Renal pelvis (tissue), 12 donors: ENCODE results near the gene BHLHE40. TPM values are rescaled to one million over a fixed set of nuclear protein-coding genes. Genes with fewer than 3 reads are reported as not detected.

ENCODE experiments used
- DNase-seq: peaks from one replicate; pipeline ENCODE4 v3.0.0-alpha.2; 2013
- long read RNA-seq, 16 experiments: transcript quantifications; one replicate each; lab custom pipeline, GENCODE V29; 2026
- polyA plus RNA-seq, 3 donors: library from polyadenylated mRNA; unstranded; fragments of 120-200 nt; gene quantifications; one replicate each; pipeline ENCODE4 v1.2.1, GENCODE V29; 2013; ENCODE audit not compliant: insufficient read length in 3 of 3

BHLHE40 gene
- polyA plus RNA-seq: 10 to 100 TPM; 24.2 to 25.4 (median 24.7) TPM
- long read RNA-seq, donor 1, transcript BHLHE40-201 (5 exons, 3,473 nt): major isoform, 7 of 7 reads
- long read RNA-seq, donor 1, partial matches to known transcripts: 0 of 7 reads
- long read RNA-seq, donor 1, other reads (novel, unspliced or antisense): 0 of 7 reads
- long read RNA-seq, donor 2, transcript BHLHE40-201 (5 exons, 3,473 nt): major isoform, 8 of 8 reads
- long read RNA-seq, donor 2, partial matches to known transcripts: 0 of 8 reads
- long read RNA-seq, donor 2, other reads (novel, unspliced or antisense): 0 of 8 reads
- long read RNA-seq, donor 3, transcript BHLHE40-201 (5 exons, 3,473 nt): major isoform, 7 of 22 reads
- long read RNA-seq, donor 3, partial matches to known transcripts: 15 of 22 reads
- long read RNA-seq, donor 3, other reads (novel, unspliced or antisense): 0 of 22 reads
- long read RNA-seq, donor 4, transcript BHLHE40-201 (5 exons, 3,473 nt): major isoform, 9 of 18 reads
- long read RNA-seq, donor 4, partial matches to known transcripts: 9 of 18 reads
- long read RNA-seq, donor 4, other reads (novel, unspliced or antisense): 0 of 18 reads
- long read RNA-seq, donor 5, partial matches to known transcripts: 0 of 2 reads
- long read RNA-seq, donor 5, other reads (novel, unspliced or antisense): 0 of 2 reads
- long read RNA-seq, donor 6, transcript BHLHE40-201 (5 exons, 3,473 nt): major isoform, 6 of 19 reads
- long read RNA-seq, donor 6, partial matches to known transcripts: 13 of 19 reads
- long read RNA-seq, donor 6, other reads (novel, unspliced or antisense): 0 of 19 reads
- long read RNA-seq, donor 7, transcript BHLHE40-201 (5 exons, 3,473 nt): major isoform, 8 of 14 reads
- long read RNA-seq, donor 7, partial matches to known transcripts: 6 of 14 reads
- long read RNA-seq, donor 7, other reads (novel, unspliced or antisense): 0 of 14 reads
- long read RNA-seq, donor 8, partial matches to known transcripts: 0 of 2 reads
- long read RNA-seq, donor 8, other reads (novel, unspliced or antisense): 0 of 2 reads
- long read RNA-seq, donor 9, transcript BHLHE40-201 (5 exons, 3,473 nt): major isoform, 8 of 22 reads
- long read RNA-seq, donor 9, partial matches to known transcripts: 14 of 22 reads
- long read RNA-seq, donor 9, other reads (novel, unspliced or antisense): 0 of 22 reads
- long read RNA-seq, donor 10, transcript BHLHE40-201 (5 exons, 3,473 nt): major isoform, 7 of 7 reads
- long read RNA-seq, donor 10, partial matches to known transcripts: 0 of 7 reads
- long read RNA-seq, donor 10, other reads (novel, unspliced or antisense): 0 of 7 reads
- long read RNA-seq, donor 11, transcript BHLHE40-201 (5 exons, 3,473 nt): major isoform, 6 of 6 reads
- long read RNA-seq, donor 11, partial matches to known transcripts: 0 of 6 reads
- long read RNA-seq, donor 11, other reads (novel, unspliced or antisense): 0 of 6 reads
- long read RNA-seq, donor 12, partial matches to known transcripts: 11 of 15 reads
- long read RNA-seq, donor 12, other reads (novel, unspliced or antisense): 0 of 15 reads
- long read RNA-seq, donor 13, partial matches to known transcripts: 0 of 2 reads
- long read RNA-seq, donor 13, other reads (novel, unspliced or antisense): 0 of 2 reads
- long read RNA-seq, donor 14: 0 reads
- long read RNA-seq, donor 15, transcript BHLHE40-201 (5 exons, 3,473 nt): major isoform, 12 of 12 reads
- long read RNA-seq, donor 15, partial matches to known transcripts: 0 of 12 reads
- long read RNA-seq, donor 15, other reads (novel, unspliced or antisense): 0 of 12 reads
- long read RNA-seq, donor 16, transcript BHLHE40-201 (5 exons, 3,473 nt): major isoform, 7 of 7 reads
- long read RNA-seq, donor 16, partial matches to known transcripts: 0 of 7 reads
- long read RNA-seq, donor 16, other reads (novel, unspliced or antisense): 0 of 7 reads

DNA sequence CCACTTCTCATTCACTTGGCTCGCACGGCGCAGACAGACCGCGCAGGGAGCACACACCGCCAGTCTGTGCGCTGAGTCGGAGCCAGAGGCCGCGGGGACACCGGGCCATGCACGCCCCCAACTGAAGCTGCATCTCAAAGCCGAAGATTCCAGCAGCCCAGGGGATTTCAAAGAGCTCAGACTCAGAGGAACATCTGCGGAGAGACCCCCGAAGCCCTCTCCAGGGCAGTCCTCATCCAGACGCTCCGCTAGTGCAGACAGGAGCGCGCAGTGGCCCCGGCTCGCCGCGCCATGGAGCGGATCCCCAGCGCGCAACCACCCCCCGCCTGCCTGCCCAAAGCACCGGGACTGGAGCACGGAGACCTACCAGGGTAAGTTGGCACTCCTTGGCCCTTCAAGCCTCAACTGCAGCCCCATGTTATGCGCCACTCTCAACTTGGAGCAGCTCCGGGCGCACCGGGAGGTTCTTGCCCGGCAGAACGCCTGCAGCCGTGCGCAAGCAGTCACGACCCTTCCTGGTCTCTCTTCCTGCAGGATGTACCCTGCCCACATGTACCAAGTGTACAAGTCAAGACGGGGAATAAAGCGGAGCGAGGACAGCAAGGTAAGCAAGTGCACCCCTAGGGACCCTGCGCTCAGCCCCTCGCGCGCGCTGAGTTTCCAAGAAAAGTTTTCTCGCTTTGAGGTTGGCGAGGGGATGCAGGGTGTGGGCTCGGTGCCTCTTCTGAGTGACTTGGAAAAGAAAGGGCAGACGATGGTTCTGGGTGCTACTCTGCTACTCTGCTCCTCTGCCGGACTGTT, at the start of gene BHLHE40:
TSS of gene BHLHE40 (plus strand) at position 10 of the 801 bp plus-strand sequence. CDS start at position 292, 282 bp downstream.
- no peak for DNase-seq

DNA sequence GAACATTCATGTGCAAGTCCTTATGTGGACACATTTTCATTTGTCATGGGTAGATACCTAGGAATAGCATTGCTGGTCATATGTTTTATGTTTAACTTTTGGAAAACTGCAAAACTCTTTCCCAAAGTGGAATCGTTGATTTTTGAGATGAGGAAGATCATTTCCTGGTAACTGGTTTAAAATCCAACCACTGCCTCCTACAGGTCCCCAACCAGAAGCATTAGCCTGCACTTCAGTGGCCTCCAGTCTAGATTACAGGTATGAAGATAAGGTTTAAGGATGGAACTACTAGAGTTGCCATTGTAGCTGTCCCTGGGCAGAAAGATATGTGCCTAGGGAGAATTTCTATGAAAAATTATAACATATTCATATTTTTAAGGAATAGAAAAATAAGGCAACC, 48.7 kb upstream of the BHLHE40 start:
- no peak for DNase-seq

DNA sequence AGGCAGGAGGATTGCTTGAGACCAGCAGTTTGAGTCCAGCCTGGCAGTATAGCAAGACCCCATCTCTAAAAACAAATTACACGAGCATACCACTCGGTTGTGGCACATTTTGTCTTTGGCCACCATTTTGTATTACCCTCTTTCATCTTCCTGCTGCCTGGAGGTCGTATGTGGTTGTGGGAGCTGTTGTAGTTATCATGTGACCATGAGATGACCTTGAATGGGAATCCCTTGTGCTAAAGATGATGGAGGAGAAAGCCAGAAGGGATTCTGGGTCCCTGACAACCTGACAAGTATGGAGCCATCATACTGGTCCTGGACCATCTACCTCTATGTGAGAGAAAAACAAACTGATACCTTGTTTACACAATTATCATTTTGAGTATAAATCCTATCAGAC, 45.2 kb upstream of the BHLHE40 start:
- DNase-seq: no peak

DNA sequence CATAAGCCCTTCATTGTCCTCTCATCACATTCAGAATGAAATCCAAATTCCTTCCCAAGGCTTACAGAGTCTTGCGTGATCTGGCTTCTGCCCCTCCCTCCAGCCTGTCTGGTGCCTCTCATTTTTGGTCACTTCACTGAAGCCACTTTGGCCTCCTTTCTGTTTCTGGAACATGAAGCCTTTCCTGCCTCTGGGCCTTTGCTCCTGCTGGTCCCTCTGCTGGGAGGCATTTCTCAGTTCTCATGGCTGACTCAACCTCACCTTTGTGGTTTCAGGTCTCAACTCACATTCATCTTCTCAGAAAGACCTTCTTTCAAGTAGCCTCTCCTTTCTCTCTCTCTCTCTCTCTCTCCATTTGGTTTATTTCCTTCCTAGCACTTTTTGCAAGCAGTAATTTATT, 43.9 kb upstream of the BHLHE40 start:
- DNase-seq: no peak

DNA sequence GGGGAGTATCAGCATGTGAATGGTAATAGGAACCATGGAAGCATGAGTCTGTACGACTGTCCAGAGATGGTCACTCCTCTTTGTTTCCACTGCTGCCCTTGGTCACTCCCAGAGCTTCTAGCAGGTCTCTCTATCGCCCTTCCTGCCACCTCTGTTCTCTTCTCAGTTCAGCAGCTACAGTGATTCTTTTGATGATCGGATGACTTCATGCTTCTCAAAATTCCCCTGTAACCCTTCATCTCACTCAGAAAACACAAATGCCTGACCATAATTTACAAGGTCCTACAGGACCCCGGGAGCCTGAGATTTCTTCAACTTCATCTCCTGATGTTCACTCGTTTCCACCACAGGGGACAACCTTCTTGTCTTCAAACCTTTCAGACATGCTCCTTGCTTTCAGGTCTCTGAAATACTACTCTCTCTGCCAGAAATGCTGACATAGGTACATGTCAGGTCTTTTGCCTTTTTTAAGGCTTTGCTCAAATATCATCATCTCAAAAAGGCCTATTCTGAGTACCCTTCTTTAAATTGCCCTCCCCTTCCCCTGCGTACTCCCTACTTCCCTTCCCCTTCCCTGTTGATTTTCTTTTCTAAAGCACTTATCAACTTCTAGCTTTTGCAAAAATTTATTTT, 42.1 kb upstream of the BHLHE40 start:
- DNase-seq: no peak

DNA sequence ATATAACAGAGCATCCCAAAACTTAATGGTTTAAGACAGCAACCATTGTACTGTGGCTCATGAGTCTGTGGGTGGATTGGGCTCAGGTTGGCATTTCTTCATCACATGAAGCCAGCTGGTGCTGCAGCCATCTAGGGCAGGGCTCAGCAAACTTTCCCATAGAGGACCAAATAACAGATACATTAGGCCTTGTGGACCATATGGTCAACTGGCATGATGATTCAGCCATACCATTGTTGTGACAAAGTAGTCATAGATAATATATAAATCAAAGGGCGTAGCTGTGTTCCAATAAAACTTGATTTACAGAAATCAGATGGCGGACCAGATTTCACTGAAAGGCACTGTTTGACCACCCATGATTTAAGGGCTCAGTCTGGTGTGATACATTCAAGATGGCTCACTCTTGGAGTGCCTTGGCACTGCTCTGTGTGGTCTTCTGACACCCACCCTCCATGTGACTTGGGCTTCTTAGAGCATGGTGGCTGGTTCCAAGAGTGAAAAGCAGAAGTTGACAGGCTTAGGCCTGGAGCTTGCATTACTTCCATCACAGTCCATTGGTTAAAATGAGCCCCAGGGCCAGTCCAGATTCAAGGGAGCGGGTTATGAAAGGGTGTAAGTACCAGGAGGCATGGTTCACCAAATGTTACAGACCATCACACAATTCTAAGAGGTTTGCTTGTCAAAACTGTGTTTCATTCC, 40.8 kb upstream of the BHLHE40 start:
- DNase-seq: no peak

DNA sequence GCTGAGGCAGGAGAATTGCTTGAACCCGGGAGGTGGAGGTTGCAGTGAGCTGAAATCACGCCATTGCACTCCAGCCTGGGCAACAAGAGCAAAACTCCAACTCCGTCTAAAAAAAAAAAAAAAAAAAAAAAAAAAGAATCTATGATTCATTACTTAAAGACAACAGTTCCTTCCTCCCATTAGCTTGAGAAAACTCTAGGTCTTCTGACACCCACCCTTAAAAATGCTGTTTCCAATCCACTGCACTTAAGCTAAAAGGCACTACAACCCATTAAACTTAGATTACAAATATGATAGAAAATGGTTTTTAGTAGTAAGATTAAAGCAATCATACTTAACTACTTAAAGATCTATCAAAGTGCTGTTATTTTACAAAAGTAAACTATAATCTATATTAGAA, 40.0 kb upstream of the BHLHE40 start:
- no peak for DNase-seq

DNA sequence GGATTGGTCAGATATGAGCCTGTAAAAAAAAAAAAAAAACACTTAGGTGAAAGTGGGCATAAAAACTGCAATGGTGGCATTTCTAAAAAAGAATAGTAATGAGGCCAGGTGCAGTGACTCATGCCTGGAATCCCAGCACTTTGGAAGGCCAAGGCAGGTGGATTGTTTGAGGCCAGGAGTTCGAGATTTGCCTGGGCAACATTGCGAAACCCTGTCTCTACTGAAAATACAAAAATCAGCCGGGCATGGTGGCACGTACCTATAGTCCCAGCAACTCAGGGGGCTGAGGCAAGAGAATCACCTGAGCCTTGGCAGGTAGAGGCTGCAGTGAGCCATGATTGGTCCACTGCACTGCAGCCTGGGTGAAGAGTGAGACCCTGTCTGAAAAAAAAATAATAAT, 38.3 kb upstream of the BHLHE40 start:
- DNase-seq: no peak

DNA sequence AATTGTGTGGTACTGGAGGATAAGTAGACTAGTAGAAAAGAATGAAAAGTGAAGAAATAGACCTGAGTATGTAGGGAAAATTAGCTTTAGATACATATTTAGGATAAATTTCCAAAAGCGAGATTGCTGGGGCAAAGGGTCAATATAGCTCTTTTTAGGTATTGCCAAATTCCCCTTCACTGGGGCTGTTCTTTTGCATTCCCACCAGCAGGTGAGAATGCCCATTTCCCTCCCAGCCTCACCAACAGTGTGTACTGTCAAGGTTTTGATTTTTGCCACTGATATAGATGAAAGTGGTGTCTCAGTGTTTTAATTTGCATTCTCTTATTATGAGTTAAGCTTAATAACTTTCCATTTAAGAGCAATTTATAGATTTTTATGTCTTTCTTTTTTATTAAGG, 35.7 kb upstream of the BHLHE40 start:
- no peak for DNase-seq

DNA sequence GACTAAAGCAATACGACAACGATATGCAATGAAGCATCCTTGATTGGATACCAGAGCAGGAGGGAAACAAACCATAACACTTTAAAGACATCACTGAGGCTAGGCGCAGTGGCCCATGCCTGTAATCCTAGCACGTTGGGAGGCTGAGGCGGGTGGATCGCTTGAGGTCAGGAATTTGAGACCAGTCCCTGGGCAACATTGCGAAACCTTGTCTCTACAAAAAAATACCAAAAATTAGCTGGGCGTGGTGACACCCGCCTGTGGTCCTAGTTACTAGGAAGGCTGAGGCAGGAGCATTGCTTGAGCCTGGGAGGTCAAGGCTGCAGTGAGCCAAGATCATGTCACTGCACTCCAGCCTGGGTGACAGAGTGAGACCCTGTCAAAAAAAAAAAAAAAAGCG, 33.9 kb upstream of the BHLHE40 start:
- no peak for DNase-seq

DNA sequence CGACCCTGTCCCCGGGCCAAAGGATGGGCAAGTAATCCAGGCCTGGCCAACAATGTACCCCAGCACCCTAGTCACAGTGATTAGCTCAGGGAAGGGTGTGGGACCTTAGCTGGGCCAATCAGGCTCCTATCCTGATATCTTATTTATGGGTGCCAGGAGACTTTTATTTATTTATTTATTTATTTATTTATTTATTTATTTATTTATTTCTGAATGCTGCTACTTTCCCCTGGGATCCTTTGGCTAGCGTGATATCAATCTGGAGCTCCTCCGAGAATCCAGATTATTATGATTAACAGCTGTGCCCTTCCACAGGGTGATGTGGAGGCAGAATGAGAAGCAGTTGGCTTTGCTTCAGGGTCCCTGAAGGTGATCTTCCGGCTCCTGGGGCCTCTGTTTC, 32.2 kb upstream of the BHLHE40 start:
- DNase-seq: no peak

DNA sequence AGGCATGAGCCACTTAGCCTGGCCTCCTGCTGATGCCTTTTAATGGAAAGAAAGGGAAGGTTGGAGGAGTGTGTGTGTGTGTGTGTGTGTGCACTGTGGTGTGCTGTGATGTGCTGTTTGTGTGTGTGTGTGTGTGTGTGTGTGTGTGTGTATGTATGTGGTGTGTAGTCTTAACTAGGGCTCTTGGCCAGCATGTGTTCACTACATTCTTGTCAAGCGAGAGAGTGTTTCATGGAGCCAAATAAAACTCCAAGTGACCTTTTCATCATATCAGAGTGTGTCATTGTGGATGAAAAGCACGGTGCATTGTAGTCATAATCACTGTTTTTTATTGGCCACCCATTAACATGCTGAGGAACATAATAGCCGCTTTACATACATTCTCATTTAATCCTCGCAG, 30.8 kb upstream of the BHLHE40 start:
- no peak for DNase-seq

DNA sequence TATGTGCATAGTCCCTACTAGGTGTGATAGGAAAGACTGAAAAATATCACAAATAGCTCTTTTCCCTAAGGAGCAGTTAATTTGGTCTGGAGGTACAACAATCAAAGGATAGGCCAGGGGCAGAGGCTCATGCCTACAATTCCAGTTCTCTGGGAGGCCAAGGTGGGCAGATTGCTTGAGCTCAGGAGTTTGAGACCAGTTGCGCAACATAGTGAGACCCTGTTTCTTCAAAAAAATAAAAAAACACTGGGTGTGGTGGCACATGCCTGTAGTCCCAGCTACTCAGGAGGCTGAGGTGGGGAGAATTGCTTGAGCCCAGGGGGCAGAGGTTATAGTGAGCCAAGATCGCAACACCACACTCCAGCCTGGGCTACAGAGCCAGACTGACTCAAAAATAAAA, 30.2 kb upstream of the BHLHE40 start:
- DNase-seq: no peak

DNA sequence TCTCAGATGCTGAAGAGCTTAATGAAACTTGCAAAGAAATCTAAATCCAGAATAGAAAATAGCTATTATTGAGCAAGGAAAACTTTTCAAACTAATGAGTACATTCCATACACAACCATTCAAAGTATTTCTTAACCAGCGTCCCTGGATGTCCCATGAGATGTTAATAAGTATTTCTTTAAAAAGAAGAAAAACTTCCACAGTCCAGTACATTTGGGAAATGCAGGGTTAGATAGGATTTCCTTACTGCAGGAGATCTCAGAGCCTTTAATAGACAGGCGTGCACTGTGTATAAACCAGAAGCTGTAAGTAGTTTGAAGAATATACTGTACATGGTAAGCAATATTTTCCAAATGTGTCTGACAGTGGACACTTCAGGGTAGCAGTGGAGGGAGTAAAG, 29.6 kb upstream of the BHLHE40 start:
- no peak for DNase-seq

DNA sequence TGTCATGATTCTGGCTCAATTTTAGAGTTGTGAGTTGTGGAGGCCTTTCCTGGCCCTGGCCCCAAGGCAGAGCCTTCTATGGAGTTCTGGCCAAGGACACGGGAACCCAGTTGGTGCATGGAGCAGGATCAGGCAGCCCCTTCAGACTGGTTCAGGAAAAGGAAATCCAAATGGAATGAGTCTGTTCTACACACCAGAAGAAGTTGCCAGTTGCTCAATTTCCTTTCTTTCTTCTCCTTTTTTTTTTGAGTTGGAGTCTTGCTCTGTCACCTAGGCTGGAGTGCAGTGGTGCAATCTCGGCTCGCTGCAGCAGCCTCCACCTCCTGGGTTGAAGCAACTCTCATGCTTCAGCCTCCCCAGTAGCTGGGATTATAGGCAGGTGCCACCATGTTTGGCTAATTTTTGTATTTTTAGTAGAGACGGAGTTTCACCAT, 28.9 kb upstream of the BHLHE40 start:
- no peak for DNase-seq

DNA sequence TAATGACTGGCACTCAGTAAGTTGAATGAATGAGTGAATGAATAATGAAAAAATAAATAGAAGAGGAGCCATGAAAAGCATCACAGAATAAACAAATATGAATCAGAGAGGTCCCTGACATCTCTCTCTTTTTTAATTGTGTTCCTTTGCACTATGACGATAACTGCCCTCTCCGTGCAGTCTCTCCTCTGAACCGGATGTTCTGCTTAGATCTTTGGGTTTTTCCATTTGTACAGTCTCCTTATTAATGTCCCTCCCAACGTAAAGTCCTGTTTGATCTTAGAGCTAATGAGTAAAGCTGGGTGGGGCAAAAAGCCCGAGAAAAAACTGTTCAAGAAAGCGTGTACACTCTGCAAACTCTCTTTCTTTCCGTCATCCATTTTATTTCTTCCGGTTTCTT, 28.3 kb upstream of the BHLHE40 start:
- no peak for DNase-seq

DNA sequence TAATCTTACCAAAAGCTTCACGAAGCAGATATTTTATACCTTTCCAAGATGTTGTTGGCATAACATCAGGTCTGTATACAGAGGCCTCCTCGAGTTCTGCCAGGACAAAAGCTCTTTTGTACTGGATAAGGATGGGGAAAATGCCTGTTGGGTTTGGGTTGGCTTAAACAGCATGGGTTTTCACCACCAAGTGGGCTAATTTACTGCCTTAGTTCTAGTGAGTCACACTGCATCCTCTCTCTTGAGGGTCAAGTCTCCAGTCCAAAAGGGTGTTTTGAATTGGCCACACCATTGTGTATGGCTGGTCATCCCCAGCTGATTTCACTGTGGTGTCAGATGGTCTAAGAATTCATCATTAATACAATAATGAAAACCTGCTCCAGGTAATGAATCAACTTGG, 26.1 kb upstream of the BHLHE40 start:
- no peak for DNase-seq

DNA sequence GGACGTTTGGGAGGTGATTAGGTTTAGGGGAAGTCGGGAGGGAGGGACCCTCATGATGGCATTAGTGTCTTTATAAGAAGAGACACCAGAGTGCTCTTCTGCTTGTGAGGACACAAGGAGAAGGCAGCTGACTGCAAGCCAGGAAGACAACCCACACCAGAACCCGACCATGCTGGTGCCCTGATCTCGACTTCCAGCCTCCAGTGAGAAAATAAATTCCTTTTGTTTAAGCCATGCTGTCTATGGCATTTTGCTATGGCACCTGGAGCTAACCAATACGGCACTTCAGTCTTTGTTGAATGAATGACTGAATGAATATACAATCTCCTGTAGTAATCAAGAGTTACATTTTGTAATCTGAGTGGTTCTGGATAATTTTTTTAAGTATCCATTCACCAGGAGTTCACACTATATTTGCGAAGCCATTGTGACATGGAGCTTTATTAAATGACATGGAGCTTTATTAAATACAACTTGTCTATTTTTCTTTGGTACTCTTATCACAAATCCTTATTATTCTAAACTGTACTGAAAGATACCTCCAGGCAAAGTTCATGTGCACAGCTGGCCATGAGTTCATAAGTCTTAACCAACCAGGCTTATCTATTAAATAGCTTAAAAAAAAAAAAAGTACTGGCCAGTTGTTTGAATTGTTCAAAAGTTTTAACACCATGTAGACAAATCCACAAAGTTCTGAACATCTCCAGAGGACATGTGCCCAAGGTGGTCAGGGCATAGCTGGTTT, 24.8 kb upstream of the BHLHE40 start:
- no peak for DNase-seq
